Measurements from ENCODE around the gene AMBP. TPM values are rescaled to one million over a fixed set of nuclear protein-coding genes. Genes with fewer than 3 reads are reported as not detected.

The AMBP gene
- total and polyA plus RNA-seq, 2 of the 13 experiments (the other 11 are each of a cell fraction or from before 2014, with no cell fraction given) = 1,510 to 2,580 TPM

GRCh38 chr9:114058688-114059046, 19.4 kb downstream of the AMBP start (continued):
- no peak for TF ChIP-seq SKI (IDR thresholded peaks at IDR 0.05; ENCODE audit: partially characterized antibody)
- TF ChIP-seq ZNF691 (CRISPR knock-in tag; IDR thresholded peaks at IDR 0.05; ENCODE audit: borderline replicate concordance, low read depth) = 0 out of 2 replicates have a peak, but pooled peaks have one; percentile 22
- no peak for TF ChIP-seq ZBTB21 (CRISPR knock-in tag; IDR thresholded peaks at IDR 0.05)
- peak; percentile 67 for TF ChIP-seq BHLHE40 (IDR thresholded peaks at IDR 0.05; ENCODE audit: low read length)
- TF ChIP-seq HIC2 (CRISPR knock-in tag; IDR thresholded peaks at IDR 0.05; ENCODE audit: low read depth) = no peak
- no peak for TF ChIP-seq LCORL (IDR thresholded peaks at IDR 0.05)
- TF ChIP-seq LCORL (CRISPR knock-in tag; IDR thresholded peaks at IDR 0.05) = peak; percentile 22; the same call in 1 of the 2 replicates
- peak; percentile 9; the same call in 1 of the 2 replicates for TF ChIP-seq KLF6 (CRISPR knock-in tag; IDR thresholded peaks at IDR 0.05)
- no peak for TF ChIP-seq ZNF10 (CRISPR knock-in tag; IDR thresholded peaks at IDR 0.05; ENCODE audit: borderline replicate concordance, low read depth)
- no peak for TF ChIP-seq RBM22 (optimal IDR thresholded peaks at IDR 0.05; ENCODE audit: low read length)
- TF ChIP-seq ZNF317 (CRISPR knock-in tag; IDR thresholded peaks at IDR 0.05) = 0 out of 2 replicates have a peak, but pooled peaks have one; percentile 34
- no peak for TF ChIP-seq ZNF878 (CRISPR knock-in tag; IDR thresholded peaks at IDR 0.05)
- no peak for TF ChIP-seq KLF15 (CRISPR knock-in tag; IDR thresholded peaks at IDR 0.05; ENCODE audit: borderline replicate concordance)
- TF ChIP-seq ZFP62 (CRISPR knock-in tag; IDR thresholded peaks at IDR 0.05) = no peak
- no peak for TF ChIP-seq AFF4 (CRISPR knock-in tag; IDR thresholded peaks at IDR 0.05)
- TF ChIP-seq ZNF263 (CRISPR knock-in tag; IDR thresholded peaks at IDR 0.05) = 0 out of 2 replicates have a peak, but pooled peaks have one; percentile 55
- TF ChIP-seq KAT8 (CRISPR knock-in tag; IDR thresholded peaks at IDR 0.05) = 0 out of 2 replicates have a peak, but pooled peaks have one; percentile 16
- TF ChIP-seq RBFOX2 (IDR thresholded peaks at IDR 0.05; ENCODE audit: low read depth, low read length) = no peak
- TF ChIP-seq ZNF775 (CRISPR knock-in tag; IDR thresholded peaks at IDR 0.05; ENCODE audit: borderline replicate concordance) = no peak
- TF ChIP-seq SOX6 (IDR thresholded peaks at IDR 0.05) = no peak
- TF ChIP-seq SOX6 (CRISPR knock-in tag; IDR thresholded peaks at IDR 0.05) = peak; percentile 42
- no peak for TF ChIP-seq MTF2 (CRISPR knock-in tag; IDR thresholded peaks at IDR 0.05; ENCODE audit: borderline replicate concordance)
- TF ChIP-seq SOX13 (IDR thresholded peaks at IDR 0.05) = no peak
- TF ChIP-seq SOX13 (CRISPR knock-in tag; conservative IDR thresholded peaks at IDR 0.05 in 1 of 2, IDR thresholded peaks at IDR 0.05 in 1 of 2) = peak in 1 of 2 experiments; percentile 51; a peak in 2 of 4 replicates
- TF ChIP-seq MAFF (IDR thresholded peaks at IDR 0.05; ENCODE audit: low read depth, low read length) = no peak
- 0 out of 2 replicates have a peak, but pooled peaks have one; percentile 9 for TF ChIP-seq IRF2 (CRISPR knock-in tag; IDR thresholded peaks at IDR 0.05)
- no peak for TF ChIP-seq CEBPB (IDR thresholded peaks at IDR 0.05; ENCODE audit: borderline replicate concordance, low read depth, low read length)
